Measurements from ENCODE around the gene TWF2. TPM values are rescaled to one million over a fixed set of nuclear protein-coding genes. Genes with fewer than 3 reads are reported as not detected.

Gene TWF2
- total and polyA plus RNA-seq, 3 experiments from 2014 or later, result 98.2 to 138 (median 101) TPM

GRCh38 chr3:52246264-52246620, 7.3 kb upstream of the TWF2 start:
- peaks cover 79% of the 10 kb centered on the region for H3K4me1 ChIP-seq (ENCODE audit: insufficient read depth, low read length)
- no peaks in the 10 kb centered on the region for H3K27me3 Mint-ChIP-seq
- no peaks in the 10 kb centered on the region for H3K36me3 ChIP-seq (ENCODE audit: insufficient read depth, low read length)
- peak overlapping the region; percentile 80 for H3K27ac ChIP-seq (ENCODE audit: low read depth, low read length)
- no peak for DNase-seq
- peak overlapping the region; percentile 82 for H3K4me3 ChIP-seq (ENCODE audit: low read length)
- CTCF ChIA-PET, result interaction anchor here (0.6 to 14.4 kb wide), 7 partner anchors 8 to 34 kb away, joined by 3 to 156 read pairs (median 5); partner anchors contain the start of gene WDR82
- peaks cover 71 to 85% (median 80%) of the 10 kb centered on the region in 3 donors for H3K4me1 Mint-ChIP-seq
- POLR2A ChIA-PET, result interaction anchor here (0.6 to 4.7 kb wide), 9 partner anchors 9 to 218 kb away, joined by 3 to 54 read pairs (median 5); partner anchors contain the start of genes GLYCTK and WDR82
- H3K9me3 Mint-ChIP-seq, result no peaks in the 10 kb centered on the region
- peaks cover 0 to 47% (median 6%) of the 10 kb centered on the region in 3 donors for H3K36me3 Mint-ChIP-seq
- H3K27me3 ChIP-seq (ENCODE audit: insufficient read depth, low read length, poor library complexity, severe bottlenecking), result no peaks in the 10 kb centered on the region
- no peaks in the 10 kb centered on the region for H3K9me3 ChIP-seq (ENCODE audit: low read length)
- peak overlapping the region; percentile 78 to 95 (median 91) for H3K4me3 Mint-ChIP-seq
- peak overlapping the region; percentile 88 to 100 (median 96) for H3K27ac Mint-ChIP-seq

GRCh38 chr3:52245322-52246263, 6.6 kb upstream of the TWF2 start, which contains the start of gene PPM1M:
TSS of gene PPM1M (plus strand) at chr3:52245759. CDS start at chr3:52245825, 66 bp downstream.
- Histone ChIP-seq H3K4me3 (ENCODE audit: low read length) (peak within 1 kb of the TSS; percentile 82), H3K36me3 (ENCODE audit: insufficient read depth, low read length) (no peaks in the 10 kb centered on the region), H3K27me3 (ENCODE audit: insufficient read depth, low read length, poor library complexity, severe bottlenecking) (no peaks in the 10 kb centered on the region), H3K27ac (ENCODE audit: low read depth, low read length) (peak within 1 kb of the TSS; percentile 82), H3K9me3 (ENCODE audit: low read length) (no peaks in the 10 kb centered on the region), H3K4me1 (ENCODE audit: insufficient read depth, low read length) (peaks cover 79% of the 10 kb centered on the region)
- peak within 1 kb of the TSS; percentile 84 to 95 (median 91) for H3K4me3 Mint-ChIP-seq
- peak; percentile 65 to 83 (median 81) for DNase-seq
- peak within 1 kb of the TSS; percentile 88 to 100 (median 96) for H3K27ac Mint-ChIP-seq
- ChIA-PET CTCF (interaction anchor here (0.6 to 14.4 kb wide), 9 partner anchors 9 to 94 kb away, joined by 3 to 156 read pairs (median 4); partner anchors contain the start of gene WDR82), POLR2A (interaction anchor here (0.6 to 4.7 kb wide), 10 partner anchors 7 to 56 kb away, joined by 3 to 54 read pairs (median 5); partner anchors contain the start of genes GLYCTK and WDR82)
- no peaks in the 10 kb centered on the region for H3K9me3 Mint-ChIP-seq
- peaks cover 76 to 87% (median 84%) of the 10 kb centered on the region in 3 donors for H3K4me1 Mint-ChIP-seq
- peaks cover 0 to 45% (median 9%) of the 10 kb centered on the region in 3 donors for H3K36me3 Mint-ChIP-seq
- H3K27me3 Mint-ChIP-seq, result no peaks in the 10 kb centered on the region

GRCh38 chr3:52243791-52244628, 5.1 kb upstream of the TWF2 start:
- H3K9me3 Mint-ChIP-seq, result no peaks in the 10 kb centered on the region
- no peak overlapping the region for H3K4me3 ChIP-seq (ENCODE audit: low read length)
- peaks cover 75 to 87% (median 82%) of the 10 kb centered on the region in 3 donors for H3K4me1 Mint-ChIP-seq
- H3K4me3 Mint-ChIP-seq, result peak overlapping the region; percentile 82 to 95 (median 86)
- peak overlapping the region; percentile 88 to 99 (median 94) for H3K27ac Mint-ChIP-seq
- no peak overlapping the region for H3K27ac ChIP-seq (ENCODE audit: low read depth, low read length)
- CTCF ChIA-PET, result interaction anchor here (1.1 to 14.4 kb wide), 7 partner anchors 8 to 203 kb away, joined by 3 to 156 read pairs (median 4); partner anchors contain the start of gene WDR82
- peaks cover 0 to 34% (median 3%) of the 10 kb centered on the region in 3 donors for H3K36me3 Mint-ChIP-seq
- no peaks in the 10 kb centered on the region for H3K9me3 ChIP-seq (ENCODE audit: low read length)
- H3K4me1 ChIP-seq (ENCODE audit: insufficient read depth, low read length), result peaks cover 75% of the 10 kb centered on the region
- POLR2A ChIA-PET, result interaction anchor here (3.1 to 4.7 kb wide), 2 partner anchors 9 to 34 kb away, joined by 31 to 54 read pairs; partner anchors contain the start of gene WDR82
- peak in 1 of 5 donors; percentile 52 for DNase-seq
- no peaks in the 10 kb centered on the region for H3K27me3 ChIP-seq (ENCODE audit: insufficient read depth, low read length, poor library complexity, severe bottlenecking)
- H3K36me3 ChIP-seq (ENCODE audit: insufficient read depth, low read length), result no peaks in the 10 kb centered on the region
- H3K27me3 Mint-ChIP-seq, result no peaks in the 10 kb centered on the region

- Mint-ChIP-seq H3K9me3 (no peaks in the 10 kb centered on the region), H3K27me3 (no peaks in the 10 kb centered on the region), H3K36me3 (peaks cover 0 to 21% (median 3%) of the 10 kb centered on the region in 3 donors), H3K27ac (peak overlapping the region in 6 of 8 donors; percentile 32 to 88 (median 70)), H3K4me1 (peaks cover 68 to 84% (median 75%) of the 10 kb centered on the region in 3 donors), H3K4me3 (peak overlapping the region in 1 of 7 donors; percentile 23)
- ChIA-PET POLR2A (interaction anchor here (0.5 to 1.0 kb wide), 3 partner anchors 10 to 658 kb away, joined by 4 to 8 read pairs (median 4); no protein-coding TSS in a partner anchor), CTCF (interaction anchor here (1.2 to 10.2 kb wide), 5 partner anchors 10 to 36 kb away, joined by 3 to 74 read pairs (median 68); partner anchors contain the start of genes TLR9 and WDR82)
- Histone ChIP-seq H3K4me1 (ENCODE audit: insufficient read depth, low read length) (peaks cover 76% of the 10 kb centered on the region), H3K27me3 (ENCODE audit: insufficient read depth, low read length, poor library complexity, severe bottlenecking) (no peaks in the 10 kb centered on the region), H3K9me3 (ENCODE audit: low read length) (no peaks in the 10 kb centered on the region), H3K4me3 (ENCODE audit: low read length) (no peak overlapping the region), H3K36me3 (ENCODE audit: insufficient read depth, low read length) (no peaks in the 10 kb centered on the region), H3K27ac (ENCODE audit: low read depth, low read length) (no peak overlapping the region)
- DNase-seq, result no peak
Observed at GRCh38 chr3:52242039-52242438, 3.1 kb upstream of the TWF2 start.

GRCh38 chr3:52240886-52241370, 2.0 kb upstream of the TWF2 start:
- H3K27me3 ChIP-seq (ENCODE audit: insufficient read depth, low read length, poor library complexity, severe bottlenecking), result no peaks in the 10 kb centered on the region
- peaks cover 75% of the 10 kb centered on the region for H3K4me1 ChIP-seq (ENCODE audit: insufficient read depth, low read length)
- CTCF ChIA-PET, result interaction anchor here (1.0 to 10.2 kb wide), 11 partner anchors 9 to 98 kb away, joined by 3 to 74 read pairs (median 4); partner anchors contain the start of genes TLR9 and WDR82
- H3K4me1 Mint-ChIP-seq, result peaks cover 72 to 84% (median 78%) of the 10 kb centered on the region in 3 donors
- peak overlapping the region; percentile 96 for H3K4me3 ChIP-seq (ENCODE audit: low read length)
- H3K9me3 Mint-ChIP-seq, result no peaks in the 10 kb centered on the region
- POLR2A ChIA-PET, result interaction anchor here (1.3 to 2.8 kb wide), 3 partner anchors 12 to 41 kb away, joined by 4 to 27 read pairs (median 6); no protein-coding TSS in a partner anchor
- H3K9me3 ChIP-seq (ENCODE audit: low read length), result no peaks in the 10 kb centered on the region
- H3K36me3 ChIP-seq (ENCODE audit: insufficient read depth, low read length), result no peaks in the 10 kb centered on the region
- DNase-seq, result peak in 1 of 5 donors; percentile 42
- H3K27ac ChIP-seq (ENCODE audit: low read depth, low read length), result no peak overlapping the region
- peak overlapping the region; percentile 88 to 98 (median 96) for H3K27ac Mint-ChIP-seq
- H3K27me3 Mint-ChIP-seq, result peaks cover 0 to under 1% of the 10 kb centered on the region in 2 donors
- H3K36me3 Mint-ChIP-seq, result peaks cover 0 to 12% (median 3%) of the 10 kb centered on the region in 3 donors
- peak overlapping the region; percentile 31 to 99 (median 98) for H3K4me3 Mint-ChIP-seq

GRCh38 chr3:52240059-52240885, 1.3 kb upstream of the TWF2 start:
- Histone ChIP-seq H3K27me3 (ENCODE audit: insufficient read depth, low read length, poor library complexity, severe bottlenecking) (no peaks in the 10 kb centered on the region), H3K4me1 (ENCODE audit: insufficient read depth, low read length) (peaks cover 80% of the 10 kb centered on the region), H3K27ac (ENCODE audit: low read depth, low read length) (peak overlapping the region; percentile 83), H3K4me3 (ENCODE audit: low read length) (peak overlapping the region; percentile 96), H3K36me3 (ENCODE audit: insufficient read depth, low read length) (no peaks in the 10 kb centered on the region), H3K9me3 (ENCODE audit: low read length) (no peaks in the 10 kb centered on the region)
- Mint-ChIP-seq H3K27ac (peak overlapping the region; percentile 88 to 99 (median 96)), H3K9me3 (no peaks in the 10 kb centered on the region), H3K27me3 (peaks cover 0 to 2% of the 10 kb centered on the region in 2 donors), H3K36me3 (peaks cover 0 to 19% (median 3%) of the 10 kb centered on the region in 3 donors), H3K4me3 (peak overlapping the region; percentile 96 to 99 (median 98)), H3K4me1 (peaks cover 75 to 88% (median 83%) of the 10 kb centered on the region in 3 donors)
- ChIA-PET POLR2A (interaction anchor here (1.3 to 2.8 kb wide), 3 partner anchors 13 to 42 kb away, joined by 4 to 27 read pairs (median 6); no protein-coding TSS in a partner anchor), CTCF (interaction anchor here (1.0 to 10.2 kb wide), 12 partner anchors 9 to 99 kb away, joined by 3 to 74 read pairs (median 4); partner anchors contain the start of genes TLR9 and WDR82)
- DNase-seq, result peak in 2 of 5 donors; percentile 25 to 61
